Adrenal gland (tissue), 12 donors: Measurements from ENCODE around the gene ERVK3-1. TPM values are rescaled to one million over a fixed set of nuclear protein-coding genes. Genes with fewer than 3 reads are reported as not detected.
A peak's percentile ranks its signal among the peaks of the same experiment; 100 is the strongest.

Experiments
- DNase-seq, 7 donors: peaks; one replicate each; pipeline ENCODE4 v3.0.0-alpha.2; 2019 to 2020
- H3K27ac ChIP-seq, 5 donors: fragments of 200-600 bp; sonication (generic) in 4 of 5; 1 replicate in 3 of 5; 2 replicates in 2 of 5; pipeline versions ENCODE4 v1.5.1 to v1.8.0; 2016 to 2020; ENCODE audit warnings: mild to moderate bottlenecking in 1 of 5
- H3K27me3 ChIP-seq: fragments of 200-600 bp; 2 replicates; pipeline ENCODE4 v1.8.0; 2021
- H3K36me3 ChIP-seq, 2 donors: fragments of 200-600 bp; replicated peaks in 1 of 2; 1 replicate in 1 of 2; 2 replicates in 1 of 2; pipeline versions ENCODE4 v1.5.1 to v1.8.0; 2018 to 2022
- H3K4me1 ChIP-seq, 2 donors: fragments of 200-600 bp; replicated peaks in 1 of 2; 1 replicate in 1 of 2; 2 replicates in 1 of 2; pipeline versions ENCODE4 v1.5.1 to v1.8.0; 2018 to 2021
- H3K4me3 ChIP-seq, 4 donors: fragments of 200-600 bp; sonication (generic) in 3 of 4; one replicate each; pipeline ENCODE4 v1.5.1; 2016 to 2018
- H3K9me3 ChIP-seq, 3 donors: fragments of 200-600 bp; sonication (generic) in 1 of 3; replicated peaks in 1 of 3; 1 replicate in 2 of 3; 2 replicates in 1 of 3; pipeline versions ENCODE4 v1.5.1 to v1.8.0; 2016 to 2021
- CTCF ChIP-seq, 6 experiments: fragments of 450-650 bp in 4 of 6; fragments of 200-600 bp in 2 of 6; sonication (generic) in 1 of 6; IDR thresholded peaks; 1 replicate in 5 of 6; 2 replicates in 1 of 6; pipeline versions ENCODE4 v1.5.1 to v1.8.0; 2016 to 2021; ENCODE audit warnings: antibody characterized with exemption in 6 of 6, mild to moderate bottlenecking in 2 of 6, moderate library complexity in 1 of 6
- POLR2A ChIP-seq, 2 donors: fragments of 450-650 bp; IDR thresholded peaks; one replicate each; pipeline ENCODE4 v1.6.1; 2017; ENCODE audit warnings: antibody characterized with exemption in 2 of 2, mild to moderate bottlenecking in 2 of 2, moderate library complexity in 1 of 2
- WGBS, 4 donors: extraction: QIAGEN DNeasy Blood & Tissue Kit in 2 of 4; methylation state at CpG; one replicate each; pipeline versions ENCODE4 v1.1.5 to v1.1.7; 2013 to 2017; 5-methylcytosine and 5-hydroxymethylcytosine counted together
- intact Hi-C, 2 donors: fragments of 100-400 bp; cut with DNase I; formaldehyde crosslinking; loops; one replicate each; pipeline versions ENCODE4 v1.14.1 to v1.15.0; 2022 to 2023
- polyA plus RNA-seq, 3 donors: library from polyadenylated mRNA; stranded (reverse); fragments of 200-250 nt in 2 of 3; fragments of 350-450 nt in 1 of 3; fragmentation: Illumina TruSeq in 1 of 3; extraction: RNeasy Lipid Tissue Mini Kit (QIAGEN cat#74804) in 1 of 3; gene quantifications; one replicate each; pipeline ENCODE4 v1.2.3, GENCODE V29; 2013 to 2014
- total RNA-seq, 9 donors: library from RNA; depleted of rRNA in 4 of 9; stranded (reverse); fragments of >200 nt in 4 of 9; fragments of 120-200 nt in 1 of 9; fragmentation: NEBNext Ultra II Directional in 1 of 9; extraction: Animal tissue kit (Norgen Biotek cat#: 25700) in 1 of 9; gene quantifications; one replicate each; pipeline versions ENCODE4 v1.1.0 to v1.2.4, GENCODE V29; 2013 to 2023
- donor health status: healthy with polysubstance abuse.
- donor health status: Bipolar disorder and iron deficiency.
- donor health status: DM: yes; HTN: yes; CAD: no.
- donor health status: DM: no; HTN: no; CAD: no.
- donor health status: DM: no; HTN: no; CAD: no.
- donor health status: DM: yes; HTN: yes; CAD: no.

Gene ERVK3-1
- total and polyA plus RNA-seq, 12 donors, result 18.4 to 70.5 (median 35.3) TPM

GRCh38 chr19:58274771-58275201 lies 30.4 kb upstream of the ERVK3-1 start:
- TF ChIP-seq POLR2A (IDR thresholded peaks at IDR 0.05), result no peak
- no peak for TF ChIP-seq CTCF (IDR thresholded peaks at IDR 0.05)
- H3K4me1 ChIP-seq, result peaks cover 4% of the 10 kb centered on the region in 2 donors
- H3K27me3 ChIP-seq, result no peaks in the 10 kb centered on the region
- WGBS, 4 donors, result 91 to 97% (median 94%) methylated on average over 2 of the region's 2 CpGs
- no peaks in the 10 kb centered on the region for H3K36me3 ChIP-seq
- H3K27ac ChIP-seq, result no peak overlapping the region
- intact Hi-C loops, result loop anchor here in 1 of 2 donors (5.0 kb wide), 1 partner anchor 37 kb away; no protein-coding TSS in a partner anchor
- peaks cover 0 to 50% (median 0%) of the 10 kb centered on the region in 3 donors for H3K9me3 ChIP-seq
- no peak overlapping the region for H3K4me3 ChIP-seq
- no peak for DNase-seq

GRCh38 chr19:58275564-58275963 lies 29.6 kb upstream of the ERVK3-1 start:
- Histone ChIP-seq H3K9me3 (peaks cover 0 to 42% (median 0%) of the 10 kb centered on the region in 3 donors), H3K27me3 (no peaks in the 10 kb centered on the region), H3K4me1 (peaks cover 6 to 11% of the 10 kb centered on the region in 2 donors), H3K36me3 (no peaks in the 10 kb centered on the region), H3K27ac (no peak overlapping the region), H3K4me3 (no peak overlapping the region)
- intact Hi-C loops, result no loop called here
- WGBS, 4 donors, result 91 to 100% (median 97%) methylated on average over 3 of the region's 3 CpGs
- TF ChIP-seq CTCF (IDR thresholded peaks at IDR 0.05), result no peak
- TF ChIP-seq POLR2A (IDR thresholded peaks at IDR 0.05), result no peak
- no peak for DNase-seq

GRCh38 chr19:58277197-58277596 lies 28.0 kb upstream of the ERVK3-1 start:
- intact Hi-C loops, result no loop called here
- DNase-seq, result no peak
- WGBS, 4 donors, result 92 to 99% (median 97%) methylated on average over 7 of the region's 7 CpGs
- H3K27ac ChIP-seq, result no peak overlapping the region
- H3K4me3 ChIP-seq, result no peak overlapping the region
- no peaks in the 10 kb centered on the region for H3K27me3 ChIP-seq
- H3K36me3 ChIP-seq, result no peaks in the 10 kb centered on the region
- peaks cover 6 to 11% of the 10 kb centered on the region in 2 donors for H3K4me1 ChIP-seq
- peaks cover 0 to 26% (median 0%) of the 10 kb centered on the region in 3 donors for H3K9me3 ChIP-seq
- TF ChIP-seq POLR2A (IDR thresholded peaks at IDR 0.05), result no peak

GRCh38 chr19:58277748-58278540 lies 27.2 kb upstream of the ERVK3-1 start:
- Histone ChIP-seq H3K36me3 (no peaks in the 10 kb centered on the region), H3K27me3 (no peaks in the 10 kb centered on the region), H3K4me3 (peak overlapping the region in 3 of 4 donors; percentile 74 to 75 (median 75)), H3K27ac (peak overlapping the region; percentile 83 to 96 (median 89)), H3K9me3 (peaks cover 0 to 18% (median 0%) of the 10 kb centered on the region in 3 donors), H3K4me1 (peaks cover 6 to 11% of the 10 kb centered on the region in 2 donors)
- TF ChIP-seq CTCF (IDR thresholded peaks at IDR 0.05), result peak in 2 of 6 experiments; percentile 3 to 12
- TF ChIP-seq POLR2A (IDR thresholded peaks at IDR 0.05), result no peak
- DNase-seq, result peak in 1 of 7 donors; percentile 59
- intact Hi-C loops, result no loop called here
- 40 to 45% (median 44%) methylated on average over 24 to 25 of the region's 25 CpGs for WGBS, 4 donors
